Stimulated activated CD8-positive, alpha-beta memory T cell treated with anti-CD3 and anti-CD28 coated beads, Interleukin-15, amount 100 ng/mL, for 24 hours (primary cell): ENCODE data around the gene NCK2.

ENCODE experiments used
- DNase-seq: peaks from one replicate; pipeline ENCODE4 v3.0.0-alpha.2; 2020; ENCODE audit warnings: low read depth

The NCK2 gene

DNA sequence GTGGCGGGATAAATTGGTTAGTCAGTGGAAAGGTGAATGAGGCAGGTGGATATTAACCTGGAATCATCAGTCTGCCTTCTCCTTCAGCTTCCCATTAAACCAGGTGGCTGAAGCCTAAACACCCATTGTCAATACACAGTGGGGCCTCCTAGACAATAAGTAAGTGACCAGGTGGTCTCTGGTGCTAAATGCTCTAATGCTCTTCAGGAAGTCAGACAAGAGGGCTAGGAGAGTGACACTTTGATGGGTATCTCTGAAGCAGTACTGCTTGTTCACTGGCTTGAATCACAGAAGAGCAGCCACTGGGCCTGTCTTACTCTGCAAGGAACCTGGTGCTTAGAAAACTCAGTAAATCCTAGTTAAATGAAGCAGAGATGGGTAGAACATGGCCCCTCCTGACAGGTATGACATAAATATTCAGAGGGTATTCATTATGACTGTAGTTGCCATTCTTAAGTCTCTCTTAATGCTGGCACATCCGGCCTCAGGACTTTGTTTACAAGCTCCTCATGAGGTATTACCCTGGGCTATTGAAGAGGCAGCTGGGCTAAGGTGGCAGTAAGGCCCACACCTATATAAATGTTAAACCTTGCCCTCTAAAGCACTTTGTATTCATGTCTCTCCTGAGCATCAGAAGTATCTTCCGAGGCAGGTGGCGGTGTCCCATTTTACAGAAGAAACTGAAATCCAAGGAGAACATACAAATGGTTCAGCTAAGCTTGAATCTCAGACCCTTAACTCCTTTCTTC, 104.9 kb downstream of the NCK2 start:
- no peak for DNase-seq

DNA sequence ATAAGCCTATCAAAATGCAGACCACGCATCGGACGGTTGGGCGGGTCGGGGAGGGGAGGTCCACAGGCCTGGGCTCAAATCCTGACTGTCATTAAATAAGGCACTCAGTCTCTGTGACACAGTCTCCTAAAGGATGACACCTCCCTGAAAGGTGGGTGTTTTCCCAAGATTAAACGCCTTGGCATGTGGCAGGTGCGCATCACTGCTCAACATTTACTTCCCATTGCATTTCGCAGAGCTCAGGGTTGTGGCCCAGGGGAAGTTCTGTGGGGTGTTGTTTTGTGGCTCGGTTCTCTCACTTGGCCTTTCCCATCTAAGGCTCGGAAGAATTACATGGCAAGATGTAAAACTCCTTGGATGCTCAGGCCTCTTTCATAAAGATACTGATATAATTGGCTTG, 107.4 kb downstream of the NCK2 start:
- DNase-seq: no peak

DNA sequence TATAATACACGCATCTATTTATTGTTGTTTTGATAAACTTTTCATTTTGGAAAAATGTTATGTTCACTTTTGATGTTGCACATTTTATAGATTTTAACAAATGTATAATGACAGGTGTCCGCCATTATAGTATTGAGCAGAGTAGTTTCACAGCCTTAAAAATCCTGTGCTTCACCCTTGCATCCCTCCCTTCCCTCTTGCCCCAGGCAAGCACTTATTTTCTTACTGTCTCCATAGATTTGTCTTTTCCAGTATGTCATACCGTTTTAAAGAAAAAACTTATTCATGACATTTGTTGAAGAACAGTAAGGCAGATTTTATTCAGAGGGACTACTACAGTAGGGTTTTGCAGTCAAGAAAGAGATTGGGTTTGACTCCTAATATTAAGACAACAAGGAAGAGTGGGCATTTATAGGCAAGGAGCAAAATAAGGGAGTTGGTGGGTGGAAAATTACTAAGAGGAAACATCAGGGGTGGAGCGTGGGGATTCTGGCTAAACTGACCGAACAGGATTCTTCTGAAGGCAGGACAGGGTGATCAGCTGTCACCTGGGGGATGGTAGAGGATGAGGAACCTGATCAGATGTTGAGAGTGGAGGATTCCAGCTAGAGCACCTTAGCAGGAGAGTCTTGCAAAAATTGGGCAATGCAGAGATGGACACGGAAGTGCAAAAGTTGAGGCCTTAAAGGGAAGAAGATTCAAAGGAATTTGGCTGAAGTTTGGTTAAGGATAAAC, 108.8 kb downstream of the NCK2 start:
- DNase-seq: no peak

DNA sequence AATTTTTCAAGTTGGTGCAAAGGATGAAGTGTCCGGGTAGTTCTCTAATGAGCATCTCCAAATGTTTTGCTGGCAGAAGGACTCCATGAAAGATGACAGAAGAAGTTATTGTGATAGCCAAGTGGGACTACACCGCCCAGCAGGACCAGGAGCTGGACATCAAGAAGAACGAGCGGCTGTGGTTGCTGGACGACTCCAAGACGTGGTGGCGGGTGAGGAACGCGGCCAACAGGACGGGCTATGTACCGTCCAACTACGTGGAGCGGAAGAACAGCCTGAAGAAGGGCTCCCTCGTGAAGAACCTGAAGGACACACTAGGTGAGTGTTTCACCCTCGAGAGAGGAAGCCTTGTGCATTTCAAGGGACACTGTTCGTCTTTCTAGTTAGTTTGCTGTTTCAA, 110.3 kb downstream of the NCK2 start:
- DNase-seq: no peak

- DNase-seq: no peak
Observed at GRCh38 chr2:105856581-105856980, 111.9 kb downstream of the NCK2 start.

- no peak for DNase-seq
Observed at GRCh38 chr2:105857076-105857740, 112.5 kb downstream of the NCK2 start.

DNA sequence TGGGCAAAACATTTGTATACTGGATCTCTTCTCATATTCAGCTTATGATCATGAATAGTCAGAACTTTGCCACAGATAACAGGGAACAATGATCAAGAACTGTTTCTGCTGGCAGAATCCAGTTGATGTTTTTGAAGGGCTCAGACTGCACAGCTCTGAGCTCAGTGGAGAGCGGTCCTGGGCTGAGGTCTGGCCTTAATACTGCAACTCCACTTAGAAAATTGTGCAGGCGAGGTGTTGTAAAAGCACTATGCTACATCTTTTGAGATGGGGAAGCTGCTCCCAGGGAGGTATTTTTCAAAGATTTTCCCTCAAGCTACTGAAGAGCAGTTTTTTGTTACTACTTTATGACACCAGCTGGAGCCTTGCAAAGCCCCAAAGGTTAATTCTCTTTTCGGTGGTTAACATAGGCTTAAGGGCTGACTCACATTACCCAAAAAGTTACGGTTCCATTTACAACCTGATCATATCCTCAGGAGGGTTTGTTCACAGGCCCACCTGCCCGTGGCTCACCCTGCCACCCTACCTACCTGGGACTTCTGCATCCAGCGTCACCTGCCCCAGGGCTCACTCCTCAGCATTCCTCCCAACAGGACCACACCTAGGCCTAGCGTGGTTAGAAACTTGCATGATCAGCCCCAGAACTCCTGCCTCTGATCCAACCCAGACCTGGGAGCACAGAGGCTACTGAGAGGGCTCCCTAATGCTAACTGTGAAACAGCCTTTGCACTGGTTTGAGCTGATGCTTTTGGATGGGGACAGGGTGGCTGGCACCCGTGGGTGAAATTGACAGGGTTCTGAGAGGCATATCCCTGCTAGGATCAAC, 114.4 kb downstream of the NCK2 start:
- no peak for DNase-seq

DNA sequence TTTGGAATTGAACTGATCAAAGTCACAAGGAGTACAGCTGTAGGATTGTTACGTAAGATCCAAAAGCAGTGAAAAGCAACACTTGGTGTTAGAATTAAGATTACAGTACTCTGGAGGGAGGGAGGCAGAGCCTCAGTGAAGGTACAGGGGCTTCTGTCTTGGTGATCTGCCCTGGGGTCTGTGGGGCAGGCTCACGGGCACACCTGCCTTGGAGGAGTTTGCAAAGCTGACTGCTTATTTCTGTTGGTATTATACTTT, 114.9 kb downstream of the NCK2 start:
- DNase-seq: no peak

DNA sequence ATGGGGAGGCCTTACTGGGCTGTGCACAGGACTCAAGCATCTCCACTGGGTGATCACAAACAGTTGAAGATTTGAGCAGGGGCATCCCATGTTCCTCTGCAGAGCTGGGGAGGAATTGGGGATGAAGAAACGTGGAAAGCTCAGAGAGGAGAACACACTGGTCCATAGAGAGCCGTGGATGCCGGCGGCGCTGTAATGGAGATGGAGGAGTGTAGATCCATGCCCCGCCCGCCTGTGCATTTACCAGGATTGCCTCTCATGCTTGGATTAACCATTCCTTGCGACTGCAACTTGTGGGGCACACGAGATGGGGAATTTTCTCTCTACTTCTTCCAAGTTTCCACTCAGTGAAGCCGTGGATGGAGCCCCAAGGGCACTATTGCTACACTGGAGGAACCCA, 115.9 kb downstream of the NCK2 start:
- DNase-seq: no peak

DNA sequence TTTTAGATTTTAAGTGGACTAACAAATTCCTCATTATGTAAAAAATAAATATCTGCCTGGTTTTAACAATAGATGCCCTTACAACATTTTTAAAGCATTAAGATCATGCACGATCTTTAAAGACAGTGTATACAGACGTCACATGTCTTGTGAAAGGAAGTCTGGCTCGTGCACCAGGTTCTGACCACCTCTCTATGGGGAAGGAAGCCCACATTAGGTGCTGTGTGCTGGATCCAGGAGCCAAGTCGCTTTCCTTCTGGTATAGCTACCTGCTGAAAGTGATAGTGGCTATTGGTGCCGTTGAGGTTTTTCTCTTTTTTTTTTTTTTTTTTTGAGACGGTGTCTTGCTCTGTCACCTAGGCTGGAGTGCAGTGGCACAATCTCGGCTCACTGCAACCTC, 116.5 kb downstream of the NCK2 start:
- no peak for DNase-seq

GRCh38 chr2:105862843-105863242, 118.1 kb downstream of the NCK2 start:
- DNase-seq: no peak

- no peak for DNase-seq
Observed at GRCh38 chr2:105864262-105864661, 119.5 kb downstream of the NCK2 start.

GRCh38 chr2:105865222-105865913, 120.7 kb downstream of the NCK2 start:
- no peak for DNase-seq

DNA sequence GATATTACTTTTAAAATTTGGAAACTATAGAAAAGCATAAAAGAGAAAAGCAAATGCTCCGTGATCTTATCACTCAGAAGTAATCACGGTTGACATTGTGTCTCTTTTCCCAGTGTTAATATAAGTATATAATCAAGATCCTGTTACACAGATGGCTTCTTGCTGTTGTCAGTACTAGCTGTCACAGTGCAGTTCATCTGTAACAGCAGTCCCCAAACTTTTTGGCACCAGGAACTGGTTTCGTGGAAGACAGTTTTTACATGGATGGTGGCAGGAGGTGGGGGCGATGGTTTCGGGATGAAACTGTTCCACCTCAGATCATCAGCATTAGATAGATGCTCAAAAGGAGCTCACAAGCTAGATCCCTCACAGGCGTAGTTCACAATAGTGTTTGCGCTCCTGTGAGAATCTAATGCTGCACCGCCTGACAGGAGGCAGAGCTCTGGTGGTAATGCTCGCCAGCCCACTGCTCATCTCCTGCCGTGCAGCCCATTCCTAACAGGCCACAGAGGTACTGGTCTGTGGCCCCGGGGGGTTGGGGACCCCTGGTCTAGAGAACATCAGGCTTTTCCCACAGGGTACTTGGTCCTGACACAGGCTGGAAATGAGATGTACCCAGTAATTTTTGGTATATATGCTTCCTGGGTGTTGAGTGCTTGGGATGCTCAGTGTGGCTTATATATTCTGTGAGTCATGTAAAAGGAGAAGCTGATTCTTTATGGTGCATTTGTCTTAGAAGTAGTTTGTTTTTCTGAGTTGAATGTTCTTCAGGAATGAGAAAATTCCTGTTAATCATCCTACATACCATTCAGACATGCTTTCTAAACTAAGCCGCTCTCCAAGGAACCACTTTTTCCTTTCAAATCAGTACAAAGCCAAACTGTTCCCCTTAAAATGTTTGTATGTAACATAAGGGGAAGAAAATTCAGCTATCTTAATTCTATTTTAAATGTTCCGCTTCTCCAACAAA, 121.8 kb downstream of the NCK2 start:
- DNase-seq: no peak

DNA sequence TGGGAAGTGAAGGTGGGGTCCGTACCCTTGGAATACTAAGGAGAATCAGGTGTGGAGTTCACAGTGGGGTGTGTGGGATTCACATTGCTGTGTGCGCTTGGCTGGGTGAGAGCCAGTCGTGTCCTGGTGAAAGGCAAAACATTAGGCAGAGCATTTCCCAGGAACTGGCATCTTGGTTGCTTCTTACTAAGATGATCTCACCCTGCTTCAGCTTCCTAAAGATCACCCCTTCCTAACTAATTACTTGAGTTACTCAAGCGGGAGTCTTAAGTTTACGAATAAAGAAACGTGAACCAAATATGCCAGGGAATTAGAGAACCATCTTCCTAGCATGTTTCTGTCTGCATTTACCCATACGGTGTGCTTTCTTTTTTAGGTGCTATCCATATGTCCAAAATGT, 122.9 kb downstream of the NCK2 start:
- no peak for DNase-seq

GRCh38 chr2:105868060-105868459, 123.3 kb downstream of the NCK2 start:
- no peak for DNase-seq

- no peak for DNase-seq
Observed at GRCh38 chr2:105869341-105869740, 124.6 kb downstream of the NCK2 start.

DNA sequence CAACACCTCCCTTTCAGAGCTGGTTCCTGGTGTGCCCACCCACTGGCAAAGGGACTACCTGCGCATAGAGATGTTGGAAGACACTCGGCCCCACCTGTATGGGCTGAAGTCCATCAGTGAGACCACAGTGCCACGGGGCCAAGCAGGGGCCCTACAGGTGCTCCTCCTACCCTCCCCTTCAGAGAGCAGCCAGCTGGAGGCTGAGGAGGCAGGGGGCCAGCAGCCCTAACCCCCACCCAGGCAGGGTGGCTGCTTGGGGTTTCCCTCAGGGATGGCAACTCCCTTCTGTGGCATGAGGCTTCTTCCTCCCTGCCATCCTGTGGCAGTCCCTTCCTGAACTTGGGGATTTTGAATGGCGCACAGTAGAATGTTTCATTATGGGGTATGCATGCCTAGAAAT, 125.3 kb downstream of the NCK2 start:
- DNase-seq: no peak

GRCh38 chr2:105870858-105871257, 126.1 kb downstream of the NCK2 start:
- DNase-seq: no peak

- no peak for DNase-seq
Observed at GRCh38 chr2:105872142-105872728, 127.5 kb downstream of the NCK2 start.
